NB4 (cell line): ENCODE results near the gene STPG4.

Experiments
- DNase-seq: peaks from one replicate; pipeline ENCODE4 v3.0.0; 2010; ENCODE audit warnings: low read depth
- H3K4me3 ChIP-seq: one replicate; pipeline ENCODE4 v1.5.1; 2011; ENCODE audit warnings: mild to moderate bottlenecking, low read depth, low read length, moderate library complexity
- MYC ChIP-seq: IDR thresholded peaks from 2 replicates; pipeline ENCODE4 v1.6.1; 2011; ENCODE audit warnings: low read depth, low read length
- POLR2A ChIP-seq: IDR thresholded peaks from 2 replicates; pipeline ENCODE4 v1.6.1; 2011; ENCODE audit warnings: mild to moderate bottlenecking; ENCODE audit not compliant: insufficient read length; ENCODE audit errors: extremely low read depth
- TF ChIP-seq, protein P1 (sequence below): IDR thresholded peaks from one replicate; pipeline ENCODE4 v1.5.1; 2012; ENCODE audit warnings: low read depth, low read length
- TF ChIP-seq, protein P2 (sequence below): IDR thresholded peaks from 2 replicates; pipeline ENCODE4 v1.6.1; 2011; ENCODE audit warnings: low read depth, low read length

Gene STPG4

DNA sequence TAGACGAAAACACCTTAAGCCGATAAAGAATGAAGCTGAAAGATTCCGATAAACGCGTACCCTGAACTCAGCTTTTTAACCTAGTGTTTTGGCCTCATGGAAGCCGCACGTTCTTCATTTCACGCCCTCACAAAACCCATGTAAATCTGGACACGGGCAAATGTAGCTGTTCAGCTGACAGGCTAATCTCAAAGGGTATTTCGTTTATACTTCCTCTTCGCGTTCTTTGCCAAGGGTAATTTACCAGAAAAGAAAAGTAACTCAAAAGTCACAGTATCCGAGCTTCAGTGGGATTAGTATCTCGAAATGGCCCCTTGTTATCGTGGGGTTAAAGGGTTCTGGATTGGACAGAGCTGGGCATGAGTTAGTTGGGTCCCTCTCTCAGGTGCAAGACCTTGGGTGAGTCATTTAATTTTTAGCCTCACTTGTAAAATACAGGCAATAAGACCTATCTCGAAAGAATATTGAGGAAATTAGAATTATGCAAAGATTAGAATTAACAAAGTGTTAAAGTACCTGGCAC is 22.0 kb upstream of the STPG4 start:
- DNase-seq: no peak
- peak overlapping the region; percentile 90 for H3K4me3 ChIP-seq
- TF ChIP-seq, protein P1, sequence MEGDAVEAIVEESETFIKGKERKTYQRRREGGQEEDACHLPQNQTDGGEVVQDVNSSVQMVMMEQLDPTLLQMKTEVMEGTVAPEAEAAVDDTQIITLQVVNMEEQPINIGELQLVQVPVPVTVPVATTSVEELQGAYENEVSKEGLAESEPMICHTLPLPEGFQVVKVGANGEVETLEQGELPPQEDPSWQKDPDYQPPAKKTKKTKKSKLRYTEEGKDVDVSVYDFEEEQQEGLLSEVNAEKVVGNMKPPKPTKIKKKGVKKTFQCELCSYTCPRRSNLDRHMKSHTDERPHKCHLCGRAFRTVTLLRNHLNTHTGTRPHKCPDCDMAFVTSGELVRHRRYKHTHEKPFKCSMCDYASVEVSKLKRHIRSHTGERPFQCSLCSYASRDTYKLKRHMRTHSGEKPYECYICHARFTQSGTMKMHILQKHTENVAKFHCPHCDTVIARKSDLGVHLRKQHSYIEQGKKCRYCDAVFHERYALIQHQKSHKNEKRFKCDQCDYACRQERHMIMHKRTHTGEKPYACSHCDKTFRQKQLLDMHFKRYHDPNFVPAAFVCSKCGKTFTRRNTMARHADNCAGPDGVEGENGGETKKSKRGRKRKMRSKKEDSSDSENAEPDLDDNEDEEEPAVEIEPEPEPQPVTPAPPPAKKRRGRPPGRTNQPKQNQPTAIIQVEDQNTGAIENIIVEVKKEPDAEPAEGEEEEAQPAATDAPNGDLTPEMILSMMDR: no peak
- TF ChIP-seq MYC: no peak
- TF ChIP-seq POLR2A: no peak
- TF ChIP-seq, protein P2, sequence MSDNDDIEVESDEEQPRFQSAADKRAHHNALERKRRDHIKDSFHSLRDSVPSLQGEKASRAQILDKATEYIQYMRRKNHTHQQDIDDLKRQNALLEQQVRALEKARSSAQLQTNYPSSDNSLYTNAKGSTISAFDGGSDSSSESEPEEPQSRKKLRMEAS: peak; percentile 20; the same call in 1 of the 2 replicates

DNA sequence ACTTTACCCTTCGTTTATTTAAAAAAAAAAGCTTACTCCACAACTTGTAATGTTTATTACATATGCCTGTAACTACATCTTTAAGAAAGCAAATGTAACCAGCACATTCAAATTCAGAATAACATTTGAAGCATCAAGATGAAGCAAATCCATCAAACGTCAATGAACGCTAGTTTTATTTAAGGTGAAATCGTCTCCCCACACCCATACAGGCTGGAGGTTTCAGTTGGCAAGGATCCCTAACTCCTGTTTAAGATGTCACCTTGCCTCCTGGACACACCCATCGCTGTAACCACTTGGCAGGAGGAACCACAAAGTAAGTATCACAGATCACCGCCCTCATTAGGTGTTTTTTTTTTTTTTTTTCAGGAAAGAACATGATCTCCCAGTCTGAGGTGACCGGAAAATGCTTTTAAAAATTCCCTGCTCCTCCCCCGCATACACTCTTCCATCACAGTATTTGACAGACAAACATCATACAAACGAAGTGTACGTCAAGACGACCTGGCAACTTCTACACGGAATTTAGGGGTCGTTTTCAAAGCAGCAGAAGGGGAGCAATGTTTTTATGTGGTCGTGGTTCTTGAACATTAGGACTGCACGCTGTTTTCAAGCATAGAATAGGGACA is 19.7 kb upstream of the STPG4 start:
- H3K4me3 ChIP-seq: peak overlapping the region; percentile 91
- TF ChIP-seq MYC (peak; percentile 18; the same call in 1 of the 2 replicates), POLR2A (no peak)
- TF ChIP-seq, protein P2: no peak
- DNase-seq: peak; percentile 50

DNA sequence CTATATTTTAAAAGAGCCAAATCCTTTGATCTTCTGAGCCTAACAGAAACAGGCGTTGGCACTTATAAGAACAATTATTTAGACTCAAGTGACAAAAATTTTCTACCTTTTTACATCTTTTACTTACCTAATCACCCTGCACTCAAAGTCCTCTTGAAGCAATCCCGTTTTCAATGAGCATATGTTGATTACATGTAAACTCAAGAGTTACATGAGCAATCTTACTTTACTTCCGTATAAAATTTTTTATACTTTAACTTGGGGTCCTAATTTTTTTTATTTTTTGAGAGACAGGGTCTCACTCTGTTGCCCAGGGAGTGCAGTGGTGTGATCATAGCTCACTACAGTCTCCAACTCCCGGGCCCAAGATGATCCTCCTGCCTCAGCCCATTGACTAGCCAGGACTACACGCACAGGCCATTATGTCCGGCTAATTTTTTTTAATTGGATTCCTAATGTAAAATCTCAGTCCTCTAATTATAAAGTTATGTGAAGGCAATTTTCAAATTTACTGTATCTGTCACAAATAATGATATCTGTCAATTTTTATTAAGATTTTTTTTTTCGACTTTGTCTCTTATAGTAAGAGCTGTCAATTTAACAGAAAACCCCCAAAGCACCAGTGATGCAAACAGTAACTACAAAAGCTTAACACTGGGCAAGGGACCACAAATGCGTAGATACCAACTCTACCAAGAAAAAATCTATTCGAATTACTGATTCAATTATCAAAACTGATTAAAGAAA is 19.1 kb upstream of the STPG4 start:
- peak overlapping the region; percentile 91 for H3K4me3 ChIP-seq
- no peak for DNase-seq
- TF ChIP-seq MYC: no peak
- TF ChIP-seq, protein P1: no peak
- TF ChIP-seq, protein P2: no peak
- TF ChIP-seq POLR2A: no peak

DNA sequence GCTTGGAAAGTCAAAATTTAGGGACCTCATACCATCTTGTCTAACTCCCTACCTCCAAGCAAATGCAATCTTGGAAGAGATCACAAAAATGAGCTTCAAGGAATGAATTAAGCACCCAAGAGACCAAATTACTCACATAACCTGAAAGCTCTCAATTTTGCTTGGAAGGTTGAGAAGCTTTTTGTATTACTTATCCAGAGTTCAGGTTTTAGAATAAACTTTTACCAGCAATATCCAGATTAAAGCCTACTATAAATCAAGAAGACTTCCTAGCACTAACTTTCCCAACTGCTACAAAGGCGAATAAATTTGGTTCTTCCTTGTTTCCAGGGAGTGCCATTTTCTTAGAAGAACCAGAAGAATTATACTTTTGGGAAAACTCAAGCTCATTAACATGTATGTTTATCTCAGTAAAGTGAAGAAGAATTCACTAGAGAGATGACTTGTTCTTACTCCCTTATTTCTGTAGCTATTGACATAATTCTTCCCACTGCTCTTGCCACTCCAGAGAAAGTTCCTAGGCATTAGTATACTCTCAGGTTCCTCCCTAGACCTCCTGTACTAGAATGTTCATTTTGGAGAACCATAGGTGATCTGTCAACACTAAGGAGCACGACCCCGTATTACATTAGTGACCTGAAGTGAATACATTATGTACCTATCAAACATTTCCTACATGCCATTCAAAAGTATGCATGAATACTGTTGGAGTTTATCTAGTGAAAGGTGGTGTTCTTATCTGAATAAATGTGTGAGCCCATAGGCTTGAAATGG is 18.0 kb upstream of the STPG4 start:
- DNase-seq: no peak
- peak overlapping the region; percentile 91 for H3K4me3 ChIP-seq
- no peak for TF ChIP-seq MYC
- TF ChIP-seq, protein P2: no peak
- TF ChIP-seq, protein P1: no peak
- TF ChIP-seq POLR2A: no peak

DNA sequence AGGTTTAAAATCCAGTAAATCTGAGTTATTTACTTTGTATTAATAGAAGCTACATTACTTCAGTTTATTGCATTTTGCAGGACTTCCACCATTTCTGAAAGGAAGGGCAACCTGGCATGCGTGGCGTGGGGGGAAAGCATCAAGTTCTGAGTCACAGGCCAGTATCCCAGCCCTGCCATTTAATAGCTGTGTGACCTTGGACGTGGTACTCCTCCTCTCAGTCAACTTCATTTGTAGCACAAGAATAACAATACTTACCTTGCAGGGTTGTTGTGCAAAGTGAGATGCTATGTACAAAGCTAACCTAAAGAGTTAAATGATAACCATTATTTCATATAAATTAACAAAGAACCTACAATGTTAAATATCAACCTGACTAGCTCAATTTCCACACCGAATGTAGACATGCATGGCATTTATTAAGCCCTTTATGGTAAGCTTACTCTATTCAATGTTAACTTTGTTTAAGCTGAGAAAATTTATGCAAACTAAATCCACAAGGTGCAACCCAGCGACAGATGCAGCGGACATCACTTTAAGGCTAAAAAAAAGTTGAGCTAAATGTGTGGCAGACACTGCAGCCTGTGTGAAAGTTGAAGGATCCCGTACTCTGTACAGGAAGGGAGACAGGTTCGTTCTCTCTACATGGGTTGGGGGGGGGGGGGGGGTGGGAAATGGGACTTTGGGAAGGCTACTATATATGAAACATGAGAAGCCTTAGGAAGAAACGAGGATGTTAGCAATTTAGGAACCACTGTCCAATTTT is 17.2 kb upstream of the STPG4 start:
- H3K4me3 ChIP-seq: peak overlapping the region; percentile 91

More for the DNA sequence above, 17.2 kb upstream of the STPG4 start:
- TF ChIP-seq MYC (no peak), POLR2A (no peak)
- TF ChIP-seq, protein P2: no peak
- TF ChIP-seq, protein P1: no peak
- DNase-seq: peak; percentile 56
